Stimulated activated CD4-positive, alpha-beta T cell treated with anti-CD3 and anti-CD28 coated beads, TNF-alpha, amount 100 ng/mL, for 24 hours (primary cell): Measurements from ENCODE around the gene ADGRD1.

Experiments used
- DNase-seq, 3 experiments: peaks; one replicate each; pipeline ENCODE4 v3.0.0-alpha.2; 2020; ENCODE audit warnings: low read depth in 3 of 3

Gene ADGRD1

DNA sequence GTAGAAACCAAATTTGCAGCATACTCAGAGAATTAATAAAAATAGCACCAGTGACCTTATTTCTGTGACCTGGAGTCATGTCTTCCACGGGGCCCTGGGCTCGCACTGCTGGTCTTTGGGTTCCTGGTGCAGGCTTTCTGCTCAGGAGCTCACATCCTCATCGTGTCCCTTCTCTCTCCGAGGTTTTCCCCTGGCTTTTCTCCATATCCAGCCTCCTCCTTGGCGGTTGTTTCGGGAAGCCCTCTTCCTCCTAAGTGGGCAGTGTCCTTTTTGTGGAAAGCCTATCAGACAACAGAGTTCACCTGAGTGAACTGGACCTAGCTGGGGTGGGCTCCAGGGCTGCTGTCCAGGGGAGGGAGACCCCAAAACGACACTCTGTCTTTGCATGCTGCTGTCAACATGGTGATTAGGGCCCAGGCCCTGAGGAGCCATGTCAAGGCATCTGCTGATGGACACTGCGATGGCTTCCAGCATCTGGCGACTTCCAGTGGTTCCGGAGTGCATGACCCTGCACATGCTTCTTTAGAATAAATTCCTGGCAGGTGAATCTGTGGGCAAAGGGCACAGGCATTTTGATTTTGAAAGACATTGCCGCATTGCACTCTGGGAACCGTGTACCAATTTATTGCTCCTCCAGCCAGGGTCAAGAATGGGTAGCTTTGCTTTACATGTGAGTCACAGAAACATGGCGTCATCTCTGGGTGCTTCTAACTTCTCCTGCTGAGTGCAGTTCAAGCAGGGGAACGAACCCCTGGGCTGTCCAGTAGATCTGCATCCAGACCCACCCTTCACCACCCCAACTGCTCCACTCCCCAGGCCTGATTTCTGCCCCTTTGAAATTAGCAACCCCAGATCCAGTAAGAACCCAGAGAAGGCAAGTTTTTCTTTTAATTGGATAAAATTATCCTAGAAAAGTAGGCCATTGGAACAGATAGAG is 136.8 kb downstream of the ADGRD1 start:
- no peak for DNase-seq

DNA sequence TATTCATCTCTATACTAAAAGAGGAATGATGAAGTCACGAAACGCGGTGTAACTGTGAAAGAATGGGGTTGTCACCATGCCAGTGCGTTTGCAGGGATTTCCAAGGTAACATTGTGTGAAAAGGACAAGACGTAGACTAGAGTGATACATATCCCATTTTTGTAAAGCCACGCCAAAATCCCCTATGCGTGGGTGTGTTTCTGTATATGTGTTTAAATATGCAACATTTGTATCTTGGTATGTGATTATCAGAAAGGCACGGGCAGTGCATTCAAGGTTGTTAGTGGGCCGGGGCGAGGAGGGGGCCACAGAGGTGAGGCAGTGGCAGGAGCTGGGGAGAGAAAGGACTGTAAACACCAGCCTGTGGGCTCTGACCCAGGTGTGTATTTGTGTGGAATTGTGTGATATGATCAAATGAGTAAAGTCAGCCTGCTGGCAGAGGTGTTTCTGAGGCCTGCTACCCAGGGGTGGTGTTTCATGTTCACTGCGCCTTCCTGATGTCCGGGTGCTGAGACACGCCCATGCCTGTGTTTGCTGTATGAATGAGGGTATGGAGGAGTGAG is 137.8 kb downstream of the ADGRD1 start:
- DNase-seq: peak in 1 of 3 experiments; percentile 23

DNA sequence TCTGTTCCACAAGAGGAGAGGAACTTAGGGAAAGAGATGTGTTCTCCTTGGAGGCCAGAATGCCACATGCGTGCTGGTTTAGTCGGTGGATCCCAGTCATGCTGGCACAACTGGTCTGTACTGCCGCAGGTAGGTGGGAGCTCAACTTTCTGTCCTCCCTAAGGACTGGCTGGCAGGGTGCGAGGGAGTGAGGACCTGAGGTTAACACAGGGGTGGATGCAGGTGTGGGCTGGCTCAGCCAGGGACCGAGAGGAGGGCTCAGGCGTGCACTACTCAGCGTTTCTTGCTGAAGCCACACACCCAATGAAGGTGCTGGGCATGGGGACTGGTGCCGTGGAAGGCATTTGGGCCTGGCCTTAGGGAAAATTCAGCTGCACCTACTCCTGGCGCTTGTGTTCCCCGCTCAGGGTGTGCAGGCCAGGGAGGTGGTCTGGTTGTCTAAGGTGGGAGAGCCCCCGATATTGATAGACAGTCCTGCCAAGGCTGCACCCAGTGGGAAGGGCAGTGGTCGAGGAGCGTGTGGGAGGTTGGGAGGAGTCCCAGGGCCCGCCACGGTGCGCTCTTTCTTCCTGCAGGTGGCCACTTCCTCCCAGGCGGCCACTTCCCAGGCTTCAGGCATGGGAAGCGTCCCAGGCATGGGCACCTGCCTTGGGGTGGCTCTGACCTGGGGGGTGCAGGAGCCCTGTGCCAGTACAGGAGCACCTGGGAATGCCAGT is 138.4 kb downstream of the ADGRD1 start:
- DNase-seq: no peak

DNA sequence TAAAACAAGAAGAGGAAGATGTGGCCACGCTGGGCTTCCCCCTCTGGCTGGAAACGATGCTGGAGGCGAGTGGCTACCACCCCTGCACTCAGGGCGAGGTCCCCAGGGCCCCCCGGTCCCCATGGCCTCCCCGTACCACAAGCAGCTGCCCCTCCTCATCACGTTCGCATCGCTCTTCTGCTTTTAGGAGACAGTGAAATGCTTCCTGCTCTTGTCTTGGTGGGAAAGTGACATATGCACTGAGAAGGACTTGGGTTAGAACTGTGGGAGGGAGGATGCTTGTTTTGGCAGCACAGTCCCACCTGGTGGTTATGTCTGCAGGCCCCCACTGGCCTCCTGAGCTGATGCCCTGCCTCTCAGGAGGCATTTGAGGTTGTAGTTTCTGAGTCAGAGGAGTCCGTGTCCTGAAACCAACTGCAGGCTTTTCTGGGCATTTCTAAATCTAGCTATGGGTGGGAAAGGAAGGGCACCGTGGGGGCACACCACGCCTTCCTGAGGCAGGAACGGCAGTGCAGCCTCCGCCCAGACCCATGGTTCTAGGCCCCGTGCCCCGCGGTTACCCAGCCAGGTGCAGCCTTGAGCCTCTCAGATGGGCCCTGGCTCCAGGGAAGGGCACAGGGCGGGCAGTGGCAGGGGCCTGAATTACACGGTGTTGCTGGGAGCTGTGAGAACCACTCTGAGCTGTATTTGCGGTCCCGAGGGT is 139.3 kb downstream of the ADGRD1 start:
- DNase-seq: no peak

DNA sequence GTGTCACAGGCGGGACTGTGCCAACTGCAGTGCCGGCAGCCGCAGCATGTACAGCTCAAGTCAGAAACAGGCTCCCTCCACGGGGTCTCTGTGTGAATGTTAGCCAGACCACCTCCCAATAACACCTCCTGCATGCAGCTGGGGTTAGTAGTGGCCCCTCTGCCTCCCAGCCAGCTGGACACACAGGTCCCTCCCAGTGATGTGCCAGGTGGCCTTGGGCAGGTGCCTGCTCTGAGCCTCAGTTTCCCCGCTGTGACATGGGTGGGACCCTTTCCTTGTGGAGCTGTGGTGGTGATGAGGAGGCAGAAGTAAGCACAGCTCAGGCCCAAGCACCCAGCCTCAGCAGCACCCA is 139.9 kb downstream of the ADGRD1 start:
- no peak for DNase-seq

DNA sequence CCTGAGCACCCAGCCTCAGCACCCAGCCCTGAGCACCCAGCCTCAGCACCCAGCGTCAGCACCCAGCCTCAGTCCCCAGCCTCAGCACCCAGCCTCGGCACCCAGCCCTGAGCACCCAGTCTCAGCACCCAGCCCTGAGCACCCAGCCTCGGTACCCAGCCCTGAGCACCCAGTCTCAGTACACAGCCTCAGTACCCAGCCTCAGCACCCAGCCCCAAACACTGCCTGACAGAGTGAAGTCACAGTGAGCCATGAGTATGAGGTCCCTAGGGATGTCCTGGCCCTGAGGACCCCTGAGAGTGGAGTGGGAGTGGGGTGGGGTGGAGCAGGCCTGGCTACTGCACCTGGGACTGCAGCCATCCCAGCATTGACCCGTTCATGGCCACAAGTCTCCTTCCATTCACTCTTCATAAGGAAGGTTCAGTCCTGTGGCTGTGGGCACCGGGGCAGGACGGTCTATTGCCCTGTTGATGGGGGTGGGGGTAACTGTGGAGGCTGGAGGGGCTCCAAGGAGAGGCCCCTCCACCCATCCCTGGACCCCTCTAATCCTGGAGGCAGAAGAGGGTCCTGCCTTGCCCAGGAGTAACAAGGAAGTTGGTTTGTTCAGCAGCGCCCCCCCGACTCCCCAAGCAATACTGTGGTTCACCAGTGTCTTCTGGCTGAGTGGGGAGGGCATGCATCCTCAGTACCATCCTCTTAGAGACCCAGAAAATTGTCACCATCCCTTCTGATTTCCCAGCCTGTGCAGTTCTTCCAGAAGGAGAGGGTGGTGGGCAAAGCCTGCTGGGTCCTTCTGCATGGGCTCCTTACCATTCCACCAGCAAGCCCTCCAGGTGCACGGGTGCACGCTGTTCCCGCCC is 140.5 kb downstream of the ADGRD1 start:
- no peak for DNase-seq

DNA sequence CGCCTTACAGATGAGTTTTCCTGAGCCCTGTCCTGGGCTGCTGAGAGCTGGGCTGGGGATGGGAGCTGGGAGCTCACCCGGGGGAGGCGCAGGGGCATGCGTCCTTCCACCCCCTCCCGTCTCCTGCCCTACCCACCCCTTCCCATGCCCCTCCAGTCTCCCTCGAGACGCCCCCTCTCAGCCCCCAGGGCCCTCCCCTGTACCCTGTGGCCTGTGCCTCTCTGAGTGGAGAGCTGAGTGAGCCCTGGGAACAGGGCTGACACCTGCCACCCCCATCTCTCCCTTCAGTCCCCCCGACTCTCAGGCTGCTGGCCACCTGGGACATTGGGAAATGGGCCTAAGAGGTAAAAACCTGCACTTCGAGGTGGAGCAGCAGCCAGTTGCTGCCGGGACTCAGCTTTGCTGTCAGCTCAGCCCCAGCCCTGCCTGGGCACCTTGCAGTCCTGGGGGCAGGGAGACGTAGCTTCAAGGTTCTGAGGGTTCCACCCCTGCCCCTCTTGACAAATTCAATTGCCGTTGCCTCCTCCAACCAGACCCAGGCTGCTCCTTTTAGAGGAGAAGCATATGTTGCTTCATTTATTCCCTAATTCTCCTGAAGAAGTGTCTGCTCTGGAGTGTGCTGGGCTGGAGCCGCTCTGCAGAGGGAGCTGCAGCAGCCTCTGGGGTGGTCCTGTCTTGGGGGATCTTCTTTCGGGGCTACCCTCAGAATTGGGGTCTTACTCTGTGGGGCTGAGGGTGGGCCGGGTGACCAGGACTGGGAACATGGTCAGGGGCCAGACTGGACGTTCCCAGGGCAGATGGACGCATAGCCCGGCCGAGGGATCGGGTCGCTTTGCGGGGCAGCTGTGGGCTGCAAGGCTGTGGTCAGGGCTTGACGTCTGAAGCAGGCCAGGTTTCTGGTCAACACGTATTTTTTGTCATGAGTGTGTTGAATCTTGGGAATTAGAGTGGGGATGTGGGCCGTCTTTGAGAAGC is 141.4 kb downstream of the ADGRD1 start:
- no peak for DNase-seq

DNA sequence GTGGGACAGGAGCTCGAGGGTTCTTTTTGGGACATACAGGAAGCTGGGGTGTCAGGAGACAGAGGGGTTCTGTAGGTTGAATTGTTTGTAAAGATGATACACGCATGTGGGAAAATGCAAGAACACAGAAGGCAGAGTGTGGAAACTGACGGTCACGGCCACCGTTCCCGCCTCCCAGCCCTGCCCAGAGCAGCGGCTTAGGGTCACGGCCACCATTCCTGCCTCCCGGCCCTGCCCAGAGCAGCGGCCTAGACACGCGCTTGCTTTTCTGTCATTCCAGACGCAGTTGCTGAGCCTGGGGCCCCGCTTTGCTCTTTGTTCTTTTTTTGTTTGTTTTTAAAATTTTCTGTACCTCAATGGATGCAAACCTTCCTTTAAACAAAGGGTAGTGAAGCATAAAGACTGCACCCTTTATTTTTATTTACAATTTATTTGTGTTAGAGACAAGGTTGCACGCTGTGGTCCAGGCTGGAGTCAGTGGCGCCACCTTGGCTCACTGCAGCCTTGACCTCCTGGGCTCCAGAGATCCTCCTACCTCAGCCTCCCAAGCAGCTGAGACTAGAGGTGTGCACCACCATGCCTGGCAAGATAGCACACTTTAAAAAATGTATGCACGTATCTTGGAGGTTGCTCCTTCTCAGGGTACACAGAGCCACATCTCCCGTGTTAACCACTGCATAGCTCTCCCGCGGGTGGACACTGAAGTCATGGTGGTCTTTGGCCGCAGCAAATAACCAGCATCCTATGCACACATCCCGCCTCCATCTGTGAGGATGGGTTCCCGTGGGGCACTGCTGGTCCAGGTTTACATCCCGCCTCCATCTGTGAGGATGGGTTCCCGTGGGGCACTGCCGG is 142.3 kb downstream of the ADGRD1 start:
- no peak for DNase-seq

DNA sequence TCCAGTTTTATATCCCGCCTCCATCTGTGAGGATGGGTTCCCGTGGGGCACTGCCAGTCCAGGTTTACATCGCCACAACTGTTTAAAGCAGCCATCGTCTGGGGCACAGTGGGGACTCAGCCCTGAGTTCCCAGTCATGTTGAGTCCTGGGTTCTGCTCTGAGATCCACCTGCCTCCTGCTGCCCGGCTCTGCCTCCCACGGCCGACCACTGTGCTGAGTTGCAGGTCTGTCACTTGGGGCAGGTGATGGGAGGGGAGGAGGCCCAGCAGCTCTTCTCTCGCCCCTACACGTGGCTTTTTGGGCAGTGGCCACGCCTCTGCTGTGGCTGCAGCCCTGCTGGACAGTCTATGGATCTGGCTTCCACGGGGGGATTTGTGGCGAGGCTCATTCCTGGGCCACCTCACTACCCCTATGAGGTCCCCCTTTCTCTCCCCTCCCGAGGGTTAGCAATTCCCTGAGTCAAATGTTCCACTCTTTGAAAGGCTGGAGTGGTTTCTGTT is 143.0 kb downstream of the ADGRD1 start:
- no peak for DNase-seq

DNA sequence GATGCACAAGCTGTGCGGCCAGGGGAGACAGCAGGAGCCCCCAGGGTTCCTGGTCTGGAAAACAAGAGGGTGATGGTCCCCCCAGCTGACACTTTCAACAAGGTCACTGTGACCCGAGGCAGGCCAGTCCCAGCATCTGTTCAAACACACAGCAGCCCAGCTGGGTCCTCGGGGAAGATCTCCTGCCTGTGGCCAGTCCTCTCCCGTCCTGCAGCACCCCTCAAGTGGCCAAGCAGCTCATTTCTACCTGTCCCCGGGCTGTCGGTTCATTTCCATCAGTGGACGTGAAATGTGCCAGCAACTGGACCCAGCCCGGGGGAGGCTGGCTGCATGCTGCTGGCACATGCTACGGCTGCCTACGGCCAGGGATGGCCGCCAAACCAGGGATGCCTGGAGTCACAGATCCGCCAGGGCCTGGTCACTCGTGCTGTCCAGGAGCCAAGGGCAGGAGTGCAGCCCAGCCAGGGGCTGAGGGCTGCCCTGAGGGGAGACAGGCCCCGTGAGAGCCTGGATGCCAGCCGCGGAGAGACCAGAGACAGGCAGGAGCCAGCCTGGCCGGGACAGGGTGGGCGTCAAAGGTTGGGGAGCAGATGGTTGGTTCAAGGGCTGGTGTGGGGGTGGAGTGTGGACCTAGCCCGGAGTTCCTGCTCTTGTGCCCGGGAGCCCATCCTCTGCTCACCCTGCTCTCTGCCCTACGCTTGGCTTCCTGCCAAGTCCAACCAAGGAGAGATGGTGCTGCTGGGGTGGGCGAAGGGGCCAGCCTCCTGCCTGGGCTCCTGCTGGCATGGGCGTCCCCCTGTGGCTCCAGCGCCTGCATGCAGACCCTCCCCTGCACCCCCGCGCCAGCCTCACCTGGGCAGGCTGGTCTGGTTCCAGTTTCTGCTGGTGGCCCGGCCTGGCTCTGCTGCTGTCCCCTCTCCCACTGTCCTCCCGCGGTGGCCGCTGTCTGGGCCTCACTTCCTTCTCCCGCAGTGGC is 143.8 kb downstream of the ADGRD1 start:
- no peak for DNase-seq

DNA sequence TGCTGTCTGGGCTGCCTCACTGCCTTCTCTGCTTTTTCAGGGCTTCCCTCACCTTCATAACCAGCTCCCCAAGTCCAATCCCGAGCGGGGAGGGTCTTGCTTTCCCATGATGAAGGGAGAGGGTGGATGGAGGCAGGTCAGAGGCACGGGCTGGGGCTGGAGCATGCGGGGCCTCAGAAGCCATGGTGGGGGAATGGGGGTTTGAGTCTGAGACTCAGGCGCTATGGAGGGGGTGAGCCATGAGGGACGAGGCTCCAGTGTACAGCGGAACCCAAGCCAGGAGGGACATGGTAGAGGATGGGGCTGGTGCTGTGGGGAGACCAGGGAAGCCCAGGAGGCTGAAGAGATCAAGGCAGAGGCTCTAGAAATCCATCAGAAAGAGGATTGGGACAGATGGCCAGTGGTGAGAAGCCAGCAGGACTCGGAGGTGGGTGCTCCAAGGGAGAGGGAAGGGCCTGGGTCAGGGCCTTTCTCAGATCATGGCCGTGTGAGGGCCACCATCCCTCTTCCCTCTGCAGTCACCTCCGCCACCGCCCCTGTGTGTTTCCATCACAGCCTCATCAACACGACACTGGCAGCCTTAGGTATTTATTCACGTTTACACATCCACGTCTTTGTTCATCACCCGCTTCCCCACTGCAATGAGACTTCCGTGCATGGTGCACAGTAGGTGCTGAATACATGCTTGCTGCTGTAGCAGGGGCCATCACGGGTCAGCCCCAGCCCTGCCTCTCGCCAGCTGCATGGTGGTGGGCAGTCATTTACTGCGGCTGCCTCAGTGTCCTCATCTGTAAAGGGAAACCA is 144.7 kb downstream of the ADGRD1 start:
- no peak for DNase-seq

DNA sequence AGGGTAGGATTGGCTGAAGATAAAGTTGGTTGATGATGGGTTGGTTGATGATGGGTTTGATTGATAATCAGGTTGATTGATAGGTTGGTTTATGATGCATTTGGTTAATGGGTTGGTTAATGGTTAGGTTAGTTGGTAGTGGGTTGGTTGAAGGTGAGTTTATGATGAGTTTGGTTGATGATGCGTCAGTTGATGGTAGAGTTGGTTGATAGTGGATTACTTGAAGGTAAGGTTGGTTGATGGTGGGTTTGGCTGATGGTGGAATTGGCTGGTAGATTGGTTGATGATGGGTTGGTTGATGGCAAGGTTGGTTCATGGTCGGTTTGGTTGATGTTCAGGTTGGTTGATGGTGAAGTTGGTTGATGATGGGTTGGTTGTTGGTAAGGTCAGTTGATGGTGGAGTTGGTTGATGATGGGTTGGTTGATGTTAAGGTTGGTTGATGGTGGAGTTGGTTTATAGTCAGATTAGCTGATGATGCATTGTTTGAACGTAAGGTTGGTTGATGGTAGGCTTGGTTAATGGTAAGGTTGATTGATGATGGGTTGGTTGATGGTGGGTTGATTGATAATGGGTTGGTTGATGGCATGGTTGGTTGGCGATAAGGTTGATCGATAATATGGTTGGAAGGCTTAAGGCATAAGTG is 146.4 kb downstream of the ADGRD1 start:
- no peak for DNase-seq

DNA sequence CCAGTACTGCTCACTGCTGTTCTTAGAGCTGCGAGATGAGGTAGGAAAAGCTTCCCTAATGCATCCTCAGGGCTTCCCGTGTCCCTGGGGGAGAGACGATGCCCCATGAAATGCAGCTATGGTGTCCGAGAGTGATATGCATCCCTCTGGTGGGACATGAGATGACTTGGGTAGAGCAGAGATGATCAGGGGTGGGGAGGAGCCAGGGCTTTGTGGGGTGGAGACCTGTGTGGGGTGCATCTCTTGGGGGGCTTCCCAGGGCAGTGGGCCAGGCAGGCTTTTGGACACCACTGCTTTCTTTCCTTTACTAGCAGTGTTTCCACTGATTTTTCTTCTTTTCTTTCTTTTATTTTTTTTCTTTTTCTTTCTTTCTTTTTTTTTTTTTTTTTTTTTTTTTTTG is 147.3 kb downstream of the ADGRD1 start:
- DNase-seq: no peak

DNA sequence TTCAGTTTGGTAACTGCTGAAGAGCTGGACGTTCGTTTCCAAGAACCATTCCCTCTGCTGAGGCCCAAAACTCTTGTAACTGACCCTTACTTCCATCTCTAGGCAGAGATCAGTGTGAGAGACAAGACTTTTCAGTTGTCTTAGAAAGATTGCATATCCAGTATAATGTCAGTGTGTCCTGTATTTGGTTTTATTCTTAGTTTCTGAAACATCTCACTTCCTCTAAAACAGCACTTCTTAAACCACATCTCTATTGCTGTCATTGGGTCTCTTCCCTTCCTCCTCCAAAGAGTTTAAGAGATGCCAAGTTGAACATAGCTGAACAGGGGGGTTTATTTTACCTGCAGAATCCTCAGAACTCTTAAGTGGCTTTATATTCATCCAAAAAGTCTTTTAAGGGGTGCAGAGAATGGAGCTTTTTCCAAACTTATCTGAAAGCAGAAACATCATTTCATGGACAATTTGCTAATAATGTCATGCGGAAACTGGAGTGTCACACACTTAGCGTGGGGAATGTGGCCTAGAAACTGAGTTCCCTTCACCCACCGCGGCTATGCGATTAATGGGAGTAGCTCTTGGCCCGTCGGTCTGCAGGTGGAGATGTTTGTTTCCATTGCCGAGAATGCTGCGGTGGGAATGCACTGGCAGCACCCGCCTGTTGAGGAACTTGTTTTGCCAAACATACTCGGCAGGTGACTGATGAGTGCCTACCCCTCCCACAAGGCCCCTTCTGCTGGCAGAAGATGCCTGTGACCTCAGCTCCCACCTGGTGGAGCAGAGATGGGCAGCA is 148.2 kb downstream of the ADGRD1 start:
- DNase-seq: no peak

DNA sequence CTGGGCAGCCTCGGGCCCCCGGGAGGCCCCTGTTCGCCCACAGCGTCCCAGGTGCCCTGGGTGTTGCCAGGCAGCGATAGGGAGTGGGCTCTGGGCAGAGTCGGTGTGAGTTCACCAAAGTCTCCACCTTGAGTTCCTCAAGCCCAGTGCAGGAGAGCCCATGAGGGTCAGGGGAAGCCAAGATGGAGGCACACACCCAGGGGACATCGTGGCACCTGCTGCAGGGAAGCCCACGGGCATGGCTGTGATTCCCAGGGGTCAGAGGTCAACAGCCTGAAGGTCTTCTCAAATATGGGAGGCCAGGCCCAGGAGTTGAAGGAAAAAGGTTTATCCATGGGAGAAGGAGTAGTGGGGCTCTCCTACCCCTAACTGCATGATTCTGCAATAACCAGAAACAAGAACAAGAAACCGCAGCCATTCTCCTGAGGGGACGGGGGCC is 148.8 kb downstream of the ADGRD1 start:
- DNase-seq: no peak
